ENCODE measurements around the gene LHFPL5. TPM values are rescaled to one million over a fixed set of nuclear protein-coding genes. Genes with fewer than 3 reads are reported as not detected.

The LHFPL5 gene
- total and polyA plus RNA-seq, 2 of the 8 experiments (the other 6 are each of a cell fraction or from before 2014, with no cell fraction given), result 0.03 TPM; not detected in 1

- TF ChIP-seq, protein P1, sequence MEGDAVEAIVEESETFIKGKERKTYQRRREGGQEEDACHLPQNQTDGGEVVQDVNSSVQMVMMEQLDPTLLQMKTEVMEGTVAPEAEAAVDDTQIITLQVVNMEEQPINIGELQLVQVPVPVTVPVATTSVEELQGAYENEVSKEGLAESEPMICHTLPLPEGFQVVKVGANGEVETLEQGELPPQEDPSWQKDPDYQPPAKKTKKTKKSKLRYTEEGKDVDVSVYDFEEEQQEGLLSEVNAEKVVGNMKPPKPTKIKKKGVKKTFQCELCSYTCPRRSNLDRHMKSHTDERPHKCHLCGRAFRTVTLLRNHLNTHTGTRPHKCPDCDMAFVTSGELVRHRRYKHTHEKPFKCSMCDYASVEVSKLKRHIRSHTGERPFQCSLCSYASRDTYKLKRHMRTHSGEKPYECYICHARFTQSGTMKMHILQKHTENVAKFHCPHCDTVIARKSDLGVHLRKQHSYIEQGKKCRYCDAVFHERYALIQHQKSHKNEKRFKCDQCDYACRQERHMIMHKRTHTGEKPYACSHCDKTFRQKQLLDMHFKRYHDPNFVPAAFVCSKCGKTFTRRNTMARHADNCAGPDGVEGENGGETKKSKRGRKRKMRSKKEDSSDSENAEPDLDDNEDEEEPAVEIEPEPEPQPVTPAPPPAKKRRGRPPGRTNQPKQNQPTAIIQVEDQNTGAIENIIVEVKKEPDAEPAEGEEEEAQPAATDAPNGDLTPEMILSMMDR (IDR thresholded peaks at IDR 0.05; ENCODE audit: control extremely low read depth in 1 of 3, insufficient read depth in 1 of 3, low read depth in 1 of 3, low read length in 3 of 3), result no peak
- TF ChIP-seq YY1 (IDR thresholded peaks at IDR 0.05; ENCODE audit: low read depth, low read length) (no peak), SIX5 (IDR thresholded peaks at IDR 0.05; ENCODE audit: low read depth, low read length) (no peak), RAD21 (IDR thresholded peaks at IDR 0.05 in 1 of 2, conservative IDR thresholded peaks at IDR 0.05 in 1 of 2; ENCODE audit: low read depth in 2 of 2, low read length in 2 of 2) (peak in 1 of 2 experiments; percentile 18; a peak in 1 of 4 replicates), CTBP2 (IDR thresholded peaks at IDR 0.05; ENCODE audit: borderline replicate concordance, insufficient read depth, insufficient read length, low read length) (no peak), SIRT6 (IDR thresholded peaks at IDR 0.05; ENCODE audit: low read length) (no peak), ATF2 (IDR thresholded peaks at IDR 0.05; ENCODE audit: low read length) (no peak), ASH2L (IDR thresholded peaks at IDR 0.05; ENCODE audit: low read length) (no peak), GABPA (IDR thresholded peaks at IDR 0.05; ENCODE audit: borderline replicate concordance, insufficient read depth, low read length) (no peak), SP4 (IDR thresholded peaks at IDR 0.05; ENCODE audit: low read length) (no peak), SAP30 (IDR thresholded peaks at IDR 0.05; ENCODE audit: insufficient read depth, insufficient replicate concordance, low read length) (no peak), RFX5 (IDR thresholded peaks at IDR 0.05; ENCODE audit: borderline replicate concordance, low read depth, low read length) (no peak), JUN (IDR thresholded peaks at IDR 0.05; ENCODE audit: low read depth, low read length) (no peak), TCF12 (IDR thresholded peaks at IDR 0.05; ENCODE audit: low read depth, low read length) (no peak), EGR1 (IDR thresholded peaks at IDR 0.05; ENCODE audit: borderline replicate concordance, low read depth, low read length) (no peak), BRCA1 (IDR thresholded peaks at IDR 0.05; ENCODE audit: low read depth, low read length) (no peak), JUND (IDR thresholded peaks at IDR 0.05; ENCODE audit: low read length) (no peak), POLR2A (IDR thresholded peaks at IDR 0.05; ENCODE audit: control extremely low read depth in 1 of 2, low read depth in 2 of 2, low read length in 2 of 2) (no peak), SUZ12 (IDR thresholded peaks at IDR 0.05; ENCODE audit: low read length) (no peak), HDAC6 (IDR thresholded peaks at IDR 0.05; ENCODE audit: low read depth, low read length) (no peak)
These were observed at the start of gene LHFPL5 (continued) for GRCh38 chr6:35804996-35805736.

Data from H1 (cell line).